ENCODE results near the gene GAB2.
A peak's percentile ranks its signal among the peaks of the same experiment; 100 is the strongest.
"Not testable (repeated sequence)": the region's sequence is repeated elsewhere in the genome, so short reads cannot be mapped to it uniquely, and the experiment has no call there.

Gene GAB2

GRCh38 chr11:78310500-78310909 is 107.1 kb downstream of the GAB2 start:
- no peak for DNase-seq

- no peak for DNase-seq
Observed at GRCh38 chr11:78304201-78304600, 113.4 kb downstream of the GAB2 start.

- DNase-seq: no peak
Observed at GRCh38 chr11:78300108-78300839, 117.3 kb downstream of the GAB2 start.

- DNase-seq: no peak
Observed at GRCh38 chr11:78299000-78299710, 118.5 kb downstream of the GAB2 start.

GRCh38 chr11:78298291-78298771 is 119.3 kb downstream of the GAB2 start:
- no peak for DNase-seq

GRCh38 chr11:78295991-78296930 is 121.4 kb downstream of the GAB2 start:
- DNase-seq: no peak

- no peak for DNase-seq
Observed at GRCh38 chr11:78295347-78295746, 122.3 kb downstream of the GAB2 start.

GRCh38 chr11:78294100-78294499 is 123.5 kb downstream of the GAB2 start:
- not testable (repeated sequence) for DNase-seq

GRCh38 chr11:78293536-78293935 is 124.1 kb downstream of the GAB2 start:
- DNase-seq: no peak

- no peak for DNase-seq
Observed at GRCh38 chr11:78292109-78292803, 125.4 kb downstream of the GAB2 start.

- no peak for DNase-seq
Observed at GRCh38 chr11:78291503-78292108, 126.0 kb downstream of the GAB2 start.

- DNase-seq: no peak
Observed at GRCh38 chr11:78290293-78291176, 127.1 kb downstream of the GAB2 start.

GRCh38 chr11:78289552-78290292 is 127.9 kb downstream of the GAB2 start:
- DNase-seq: no peak

- DNase-seq: no peak
Observed at GRCh38 chr11:78284260-78284659, 133.4 kb downstream of the GAB2 start.

GRCh38 chr11:78282821-78283220 is 134.8 kb downstream of the GAB2 start:
- DNase-seq: no peak

GRCh38 chr11:78281511-78281910 is 136.1 kb downstream of the GAB2 start:
- peak; percentile 10 for DNase-seq

GRCh38 chr11:78277314-78277994 is 140.2 kb downstream of the GAB2 start:
- DNase-seq: no peak

GRCh38 chr11:78276311-78276710 is 141.3 kb downstream of the GAB2 start:
- DNase-seq: no peak

GRCh38 chr11:78274739-78275138 is 142.9 kb downstream of the GAB2 start:
- DNase-seq: no peak

Data from islet precursor cell (in vitro differentiated cells).